HG02973 (cell line): ENCODE results near the gene SRRM5.
A peak's percentile ranks its signal among the peaks of the same experiment; 100 is the strongest.
"Not testable (repeated sequence)": the region's sequence is repeated elsewhere in the genome, so short reads cannot be mapped to it uniquely, and the experiment has no call there.

ENCODE experiments used
- ATAC-seq: cut with Tn5 transposase; IDR thresholded peaks from one replicate; pipeline ENCODE4 v1.9.1; 2021; ENCODE audit warnings: moderate library complexity; ENCODE audit not compliant: unreplicated experiment

SRRM5 gene

GRCh38 chr19:43591904-43592772 is 19.8 kb upstream of the SRRM5 start:
- no peak for ATAC-seq

DNA sequence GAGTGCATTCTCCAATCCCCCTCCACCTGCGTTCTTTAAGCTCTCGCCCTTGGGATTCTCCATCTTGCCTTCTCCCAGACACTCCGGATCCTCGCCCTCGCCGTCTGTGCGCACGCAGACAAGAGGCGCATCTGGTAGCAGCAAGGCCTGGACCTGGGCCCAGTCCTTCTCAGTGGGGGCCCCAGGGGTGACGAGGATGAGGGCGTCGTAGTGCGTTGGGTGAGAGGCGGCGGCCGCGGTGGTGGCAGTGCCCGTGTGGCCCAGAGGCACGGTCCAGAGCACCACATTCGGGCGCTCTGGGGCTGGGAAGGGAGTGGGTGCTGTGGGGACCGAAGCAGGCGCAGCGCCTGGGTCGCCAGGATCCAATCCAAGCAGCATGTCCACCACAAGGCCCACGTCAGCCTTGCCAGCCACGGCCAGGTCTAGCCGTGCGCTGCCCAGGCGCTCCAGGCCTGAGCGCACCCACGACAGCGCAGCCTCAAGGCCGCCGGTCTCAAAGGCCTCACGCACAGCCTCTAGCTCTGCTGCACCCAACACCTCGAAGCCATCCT is 19.0 kb upstream of the SRRM5 start:
- ATAC-seq, result no peak

- ATAC-seq, result no peak
Observed at GRCh38 chr19:43594081-43594697, 17.7 kb upstream of the SRRM5 start.

- peak; percentile 28 for ATAC-seq
Observed at GRCh38 chr19:43594710-43595604, 16.9 kb upstream of the SRRM5 start.

- ATAC-seq, result no peak
Observed at GRCh38 chr19:43595605-43595998, 16.3 kb upstream of the SRRM5 start.

GRCh38 chr19:43595999-43596841 is 15.7 kb upstream of the SRRM5 start, which contains the start of the genes IRGQ and ZNF576:
IRGQ (minus strand) TSS chr19:43596134; CDS start chr19:43595338, 796 bp downstream.
ZNF576 (plus strand) TSS chr19:43596595; CDS start chr19:43597109, 514 bp downstream.
- ATAC-seq, result peak; percentile 74

DNA sequence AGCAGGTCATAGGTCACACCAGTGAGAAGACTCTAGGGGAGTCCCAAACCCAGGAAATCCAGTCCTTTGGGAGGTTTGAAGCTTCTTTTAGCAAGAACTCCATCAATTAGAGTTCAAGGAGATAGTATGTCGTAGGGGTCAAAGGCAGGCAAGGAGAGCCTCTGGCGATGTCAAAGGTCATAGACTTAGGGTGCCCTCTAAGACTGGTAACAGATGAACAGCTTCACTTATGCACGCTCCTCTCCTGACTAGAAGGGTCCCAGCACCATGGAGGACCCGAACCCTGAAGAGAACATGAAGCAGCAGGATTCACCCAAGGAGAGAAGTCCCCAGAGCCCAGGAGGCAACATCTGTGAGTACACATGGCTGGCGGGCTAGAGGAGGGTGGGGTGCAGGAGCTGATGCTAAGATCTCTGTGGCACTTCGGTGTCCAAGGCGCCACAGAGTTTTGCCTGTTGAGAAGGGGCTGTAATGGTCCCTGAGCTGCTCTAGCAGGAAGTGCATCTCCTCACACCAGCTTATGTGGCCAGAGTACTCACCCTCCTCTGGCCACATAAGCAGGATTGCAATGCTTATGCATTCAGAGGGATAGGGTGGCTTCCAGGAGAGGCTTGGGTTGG is 14.9 kb upstream of the SRRM5 start:
- no peak for ATAC-seq

GRCh38 chr19:43597876-43598275 is 14.0 kb upstream of the SRRM5 start:
- no peak for ATAC-seq

- ATAC-seq, result no peak
Observed at GRCh38 chr19:43598445-43599240, 13.2 kb upstream of the SRRM5 start.

DNA sequence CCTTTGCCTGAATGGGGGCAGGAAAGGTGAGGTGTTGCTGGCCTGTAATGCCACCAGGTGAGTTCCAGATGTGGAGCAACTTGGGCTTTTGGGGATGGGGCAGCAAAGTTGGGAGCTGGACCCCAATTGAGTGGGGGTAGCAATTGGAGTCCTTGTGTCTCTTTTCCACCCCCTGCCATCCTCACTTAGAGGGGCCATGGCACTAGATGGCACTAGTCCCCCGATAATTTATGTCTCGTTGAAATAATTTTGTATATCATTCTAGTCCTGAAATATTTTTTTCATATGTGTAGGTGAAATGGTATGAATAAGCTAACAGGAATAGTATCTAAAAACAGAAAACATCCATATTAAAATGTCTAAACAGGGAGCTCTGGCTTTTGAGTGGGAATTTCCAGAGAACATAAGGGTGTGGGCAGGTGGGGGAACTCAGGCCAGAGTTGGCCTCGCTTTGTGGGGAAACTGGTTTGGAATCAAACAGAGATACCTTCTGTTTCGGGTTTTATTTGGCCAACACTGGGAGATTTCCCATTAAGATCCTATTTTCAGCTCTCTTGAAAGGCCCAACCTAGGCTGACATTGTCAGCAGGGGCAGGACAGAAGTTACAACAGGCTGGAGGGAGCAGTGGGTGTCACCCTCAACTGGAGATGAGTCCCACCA is 12.1 kb upstream of the SRRM5 start:
- no peak for ATAC-seq

GRCh38 chr19:43600326-43600725 is 11.6 kb upstream of the SRRM5 start:
- ATAC-seq, result not testable (repeated sequence)

GRCh38 chr19:43605875-43606568 is 5.9 kb upstream of the SRRM5 start:
- ATAC-seq, result no peak

DNA sequence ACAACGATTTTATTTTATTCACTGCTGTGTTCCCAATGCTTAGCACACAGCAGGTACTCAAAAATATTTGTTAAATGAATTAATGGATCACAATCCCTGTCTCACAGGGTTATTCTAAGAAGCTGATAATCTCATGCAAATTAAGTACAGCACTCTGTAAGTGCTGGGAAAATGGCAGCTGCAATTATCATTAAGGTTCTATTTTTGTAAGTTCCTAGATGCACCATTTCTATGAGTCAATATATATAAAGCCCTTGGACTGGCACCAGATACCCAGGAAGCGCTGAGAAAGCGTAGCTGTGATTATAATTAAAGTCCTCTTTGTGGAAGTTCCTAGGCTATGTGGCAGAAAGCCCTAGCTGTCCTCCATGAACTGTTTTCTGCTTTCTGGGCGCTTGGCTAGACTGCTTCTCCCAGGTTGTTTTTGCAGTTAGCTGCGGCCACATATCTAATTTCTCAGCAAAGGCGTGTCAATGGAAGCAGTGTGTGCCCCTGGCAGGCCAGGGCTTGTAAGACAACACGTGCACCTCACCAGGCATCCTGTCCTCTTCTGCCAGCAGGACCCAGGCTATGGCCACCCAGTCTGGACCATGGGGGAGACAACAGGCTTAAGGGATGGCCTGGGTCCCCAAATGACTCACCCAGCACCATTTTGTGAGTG is 5.2 kb upstream of the SRRM5 start:
- ATAC-seq, result no peak

DNA sequence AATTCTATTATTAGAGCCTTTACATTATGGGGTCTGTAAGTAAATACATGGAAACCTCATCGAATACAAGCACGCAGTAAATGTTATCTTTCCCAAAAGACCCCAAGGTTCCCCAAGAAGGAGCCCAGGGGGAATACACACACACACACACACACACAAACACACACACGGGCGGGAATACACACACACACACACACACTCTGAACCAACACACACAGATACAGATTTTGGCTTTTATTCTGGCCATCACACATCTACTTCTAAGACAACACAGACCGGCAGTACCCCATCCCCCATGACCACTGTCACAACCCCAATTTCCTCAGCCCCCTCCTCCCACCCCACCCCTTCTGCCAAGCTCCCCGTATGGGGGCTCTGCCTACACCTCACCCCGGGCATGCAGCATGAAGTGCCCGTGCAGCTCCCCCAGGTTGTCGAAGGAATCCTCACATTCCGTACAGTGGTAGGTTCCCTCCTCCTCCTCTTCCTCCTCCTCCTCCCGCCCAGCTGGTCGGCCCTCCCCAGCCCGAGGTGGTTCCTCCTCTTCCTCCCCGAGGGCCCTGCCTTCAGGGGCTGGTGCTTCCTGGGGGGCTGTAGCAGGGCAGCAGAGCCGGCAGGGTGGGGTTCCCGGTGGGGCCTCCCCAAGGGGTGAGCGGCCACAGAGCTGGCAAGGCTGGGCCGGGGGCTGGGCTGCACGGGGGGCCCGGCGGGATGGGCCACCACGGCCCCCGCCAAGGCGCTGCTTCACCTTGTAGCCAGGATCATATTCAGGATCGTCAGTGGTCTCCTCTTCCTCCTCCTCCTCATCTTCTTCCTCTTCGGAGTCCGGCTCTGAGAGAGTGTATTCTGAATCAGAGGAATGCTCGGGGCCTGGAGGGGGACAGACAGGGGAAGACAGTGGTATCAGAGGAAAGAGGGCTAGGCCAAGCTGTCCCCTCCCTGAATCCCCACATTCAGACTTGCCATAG is 4.4 kb upstream of the SRRM5 start:
- no peak for ATAC-seq

- ATAC-seq, result no peak
Observed at GRCh38 chr19:43609872-43610271, 2.0 kb upstream of the SRRM5 start.

DNA sequence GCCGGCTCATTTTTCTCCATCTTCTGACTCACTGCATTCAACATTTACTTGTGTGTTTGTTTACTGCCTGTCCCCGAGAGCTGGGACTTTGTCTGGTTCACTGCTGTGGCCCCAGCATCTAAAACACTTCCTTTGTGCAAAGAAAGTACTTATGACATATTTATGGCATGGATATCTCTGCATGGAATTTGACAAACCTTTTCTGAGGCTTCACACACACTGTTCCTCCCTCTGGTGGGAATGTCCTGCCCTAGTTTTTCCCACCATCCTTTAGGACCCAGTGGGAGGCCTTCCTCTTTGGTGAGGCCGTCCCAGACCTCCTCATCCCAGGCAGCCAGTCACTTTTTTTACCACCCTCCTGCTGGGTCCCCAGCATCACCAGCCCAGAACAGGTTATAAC is 1.4 kb upstream of the SRRM5 start:
- ATAC-seq, result no peak
